HCT116 (cell line): Measurements from ENCODE around the gene SAE1. TPM values are rescaled to one million over a fixed set of nuclear protein-coding genes. Genes with fewer than 3 reads are reported as not detected.

Source experiments
- ATAC-seq: fragments of 200-7000 bp; cut with Tn5 transposase; 2 replicates; pipeline ENCODE4 v1.9.1; 2020; ENCODE audit warnings: mild to moderate bottlenecking, moderate library complexity
- BruUV-seq: library from RNA; stranded (reverse); fragments of 400-500 nt; replicated peaks from 2 replicates; lab custom pipeline; 2021; lab: Mats Ljungman, UMichigan
- CTCF ChIA-PET: fragments of 300-600 bp; sonication (Branson Sonifier 250); formaldehyde crosslinking; loops from one replicate; lab custom pipeline; 2021; ENCODE audit warnings: antibody characterized with exemption; lab: Charles Lee
- POLR2A ChIA-PET: fragments of 300-600, 350-600 bp; sonication (Branson Sonifier 250); formaldehyde crosslinking; loops from one replicate; lab custom pipeline; 2021; ENCODE audit warnings: antibody characterized with exemption; lab: Charles Lee
- RAD21 ChIA-PET, 2 experiments: fragments of 300-600 bp; sonication (Branson Sonifier 250); formaldehyde crosslinking; loops; one replicate each; lab custom pipeline; 2023; ENCODE audit warnings: low total read pairs in 2 of 2; ENCODE audit not compliant: uncharacterized antibody in 2 of 2, unreplicated experiment in 2 of 2, low non-redundant PET in 1 of 2; lab: Charles Lee
- DNase-seq: peaks from one replicate; pipeline ENCODE4 v3.0.0-alpha.2; 2010; ENCODE audit warnings: low read depth, low spot score
- H2AFZ ChIP-seq: fragments of 200-600 bp; shearing (Covaris generic), sonication (generic); 2 replicates; pipeline ENCODE4 v1.6.1; 2017; ENCODE audit warnings: low read depth, mixed run types, mixed read lengths, antibody characterized with exemption, low read length; ENCODE audit not compliant: poor library complexity, severe bottlenecking
- H3K27ac ChIP-seq: 2 replicates; pipeline ENCODE4 v1.5.1; 2012; ENCODE audit warnings: low read depth, low read length
- H3K27me3 ChIP-seq: fragments of 200-600 bp; sonication (generic); 2 replicates; pipeline ENCODE4 v1.6.1; 2016; ENCODE audit warnings: mixed run types, low read length, mixed read lengths; ENCODE audit not compliant: insufficient read depth
- H3K36me3 ChIP-seq, 2 experiments: fragments of 200-500 bp in 1 of 2; fragments of 200-600 bp in 1 of 2; sonication (Bioruptor generic) in 1 of 2; sonication (generic) in 1 of 2; 2 replicates each; pipeline versions ENCODE4 v1.5.1 to v1.6.1; 2014 to 2016; ENCODE audit warnings: low read length in 2 of 2, inconsistent platforms in 1 of 2, mixed read lengths in 1 of 2, mixed run types in 1 of 2; ENCODE audit not compliant: insufficient read depth in 2 of 2, control insufficient read depth in 1 of 2
- H3K4me1 ChIP-seq, 2 experiments: fragments of 200-600 bp in 1 of 2; sonication (generic) in 1 of 2; 2 replicates each; pipeline versions ENCODE4 v1.5.1 to v1.6.1; 2012 to 2017; ENCODE audit warnings: low read length in 2 of 2, inconsistent platforms in 1 of 2, mild to moderate bottlenecking in 1 of 2, mixed read lengths in 1 of 2, mixed run types in 1 of 2, moderate library complexity in 1 of 2; ENCODE audit not compliant: insufficient read depth in 2 of 2, control insufficient read depth in 1 of 2
- H3K4me2 ChIP-seq: fragments of 200-600 bp; sonication (generic); 2 replicates; pipeline ENCODE4 v1.6.1; 2017; ENCODE audit warnings: mixed run types, low read length, mixed read lengths
- H3K4me3 ChIP-seq, 2 experiments: fragments of 200-600 bp in 1 of 2; sonication (generic) in 1 of 2; replicated peaks in 1 of 2; 2 replicates each; pipeline ENCODE4 v1.5.1; 2011 to 2016; ENCODE audit warnings: low read length in 2 of 2, control low read depth in 1 of 2, low read depth in 1 of 2, mild to moderate bottlenecking in 1 of 2, mixed read lengths in 1 of 2, mixed run types in 1 of 2
- H3K79me2 ChIP-seq: fragments of 200-600 bp; sonication (generic); 2 replicates; pipeline ENCODE4 v1.6.1; 2017; ENCODE audit warnings: mild to moderate bottlenecking, mixed run types, low read length, moderate library complexity, mixed read lengths; ENCODE audit not compliant: insufficient read depth
- H3K9ac ChIP-seq: fragments of 200-600 bp; sonication (generic); 2 replicates; pipeline ENCODE4 v1.6.1; 2016; ENCODE audit warnings: low read length, mixed read lengths
- H3K9me2 ChIP-seq: fragments of 200-600 bp; sonication (generic), shearing (Covaris generic); 2 replicates; pipeline ENCODE4 v1.6.1; 2017; ENCODE audit warnings: mixed run types, mild to moderate bottlenecking, moderate library complexity; ENCODE audit not compliant: insufficient read depth
- H3K9me3 ChIP-seq, 2 experiments: fragments of 200-500 bp in 1 of 2; fragments of 200-600 bp in 1 of 2; sonication (Bioruptor generic) in 1 of 2; sonication (generic) in 1 of 2; 2 replicates each; pipeline ENCODE4 v1.6.1; 2014 to 2017; ENCODE audit warnings: low read length in 2 of 2, mixed read lengths in 2 of 2, inconsistent platforms in 1 of 2, low read depth in 1 of 2, mild to moderate bottlenecking in 1 of 2, mixed run types in 1 of 2, moderate library complexity in 1 of 2; ENCODE audit not compliant: control insufficient read depth in 1 of 2, insufficient read depth in 1 of 2
- H4K20me1 ChIP-seq: fragments of 200-600 bp; sonication (generic), shearing (Covaris generic); 2 replicates; pipeline ENCODE4 v1.6.1; 2017; ENCODE audit warnings: mixed run types, mild to moderate bottlenecking, moderate library complexity; ENCODE audit not compliant: insufficient read depth
- CBX3 ChIP-seq: IDR thresholded peaks from 2 replicates; pipeline ENCODE4 v1.6.1; 2012; ENCODE audit warnings: low read depth
- CTCF ChIP-seq, 3 experiments: fragments of 200-600 bp in 1 of 3; sonication (generic) in 1 of 3; IDR thresholded peaks in 2 of 3; conservative IDR thresholded peaks in 1 of 3; 2 replicates each; pipeline ENCODE4 v1.5.1; 2012 to 2017; ENCODE audit warnings: low read depth in 2 of 3, low read length in 2 of 3, antibody characterized with exemption in 1 of 3, borderline replicate concordance in 1 of 3, control low read depth in 1 of 3, mild to moderate bottlenecking in 1 of 3, mixed read lengths in 1 of 3, mixed run types in 1 of 3, moderate library complexity in 1 of 3; ENCODE audit not compliant: insufficient read depth in 1 of 3
- ELF1 ChIP-seq: IDR thresholded peaks from 2 replicates; pipeline ENCODE4 v1.6.1; 2012; ENCODE audit warnings: low read depth, borderline replicate concordance
- EZH2 ChIP-seq: fragments of 200-600 bp; sonication (generic); IDR thresholded peaks from 2 replicates; pipeline ENCODE4 v1.6.1; 2017; ENCODE audit warnings: antibody characterized with exemption, mixed run types
- EZH2phosphoT487 ChIP-seq: fragments of 200-600 bp; IDR thresholded peaks from 2 replicates; pipeline ENCODE4 v1.6.1; 2018; ENCODE audit warnings: antibody characterized with exemption, borderline replicate concordance
- FOSL1 ChIP-seq: IDR thresholded peaks from 2 replicates; pipeline ENCODE4 v1.6.1; 2012; ENCODE audit warnings: low read depth
- JUND ChIP-seq: IDR thresholded peaks from 2 replicates; pipeline ENCODE4 v1.6.1; 2012
- MAX ChIP-seq: IDR thresholded peaks from 2 replicates; pipeline ENCODE4 v1.6.1; 2012
- POLR2A ChIP-seq: IDR thresholded peaks from 2 replicates; pipeline ENCODE4 v1.7.0; 2011; ENCODE audit warnings: borderline replicate concordance; ENCODE audit not compliant: insufficient read depth, insufficient read length; ENCODE audit errors: extremely low read depth
- POLR2AphosphoS5 ChIP-seq: IDR thresholded peaks from 2 replicates; pipeline ENCODE4 v1.6.1; 2011; ENCODE audit warnings: mild to moderate bottlenecking, low read depth, low read length, moderate library complexity
- SRF ChIP-seq: IDR thresholded peaks from 2 replicates; pipeline ENCODE4 v1.6.1; 2012; ENCODE audit warnings: low read depth
- YY1 ChIP-seq: IDR thresholded peaks from 2 replicates; pipeline ENCODE4 v1.6.1; 2011; ENCODE audit warnings: low read length, low read depth, moderate library complexity, mild to moderate bottlenecking; ENCODE audit not compliant: insufficient replicate concordance; ENCODE audit errors: extremely low read depth
- ZFX ChIP-seq: fragments of 450-650 bp; IDR thresholded peaks from 2 replicates; pipeline ENCODE4 v1.6.1; 2017
- ZNF274 ChIP-seq: fragments of 200-500 bp; sonication (Bioruptor generic); IDR thresholded peaks from 2 replicates; pipeline ENCODE4 v1.6.1; 2014; ENCODE audit warnings: mild to moderate bottlenecking, low read depth, low read length, inconsistent platforms
- intact Hi-C: fragments of 100-400 bp; cut with micrococcal nuclease; formaldehyde crosslinking; loops from 2 replicates; pipeline ENCODE4 v1.10.0; 2022
- total RNA-seq: library from RNA; stranded (reverse); gene quantifications from one replicate; pipeline ENCODE4 v1.2.1, GENCODE V29; 2021; ENCODE audit not compliant: unreplicated experiment

SAE1 gene
- total RNA-seq, 1 experiment from 2014 or later = 213 TPM

- TF ChIP-seq EZH2phosphoT487 (no peak), SRF (peak; percentile 88), POLR2AphosphoS5 (peak; percentile 87), ZFX (peak; percentile 40; the same call in 1 of the 2 replicates), ZNF274 (no peak), MAX (peak; percentile 98), EZH2 (no peak)
- TF ChIP-seq, all 23 proteins: peak for 12
These were observed at the start of gene SAE1 (continued) for GRCh38 chr19:47130589-47131227.

GRCh38 chr19:47081095-47081494 is 49.5 kb upstream of the SAE1 start:
- Histone ChIP-seq H4K20me1 (no peaks in the 10 kb centered on the region), H3K36me3 (peaks cover 34 to 48% of the 10 kb centered on the region in 2 experiments), H3K9me2 (no peaks in the 10 kb centered on the region), H3K27ac (no peak overlapping the region), H3K9me3 (no peaks in the 10 kb centered on the region), H3K4me1 (peaks cover 0 to 18% of the 10 kb centered on the region in 2 experiments; a peak in 3 of 4 replicates), H3K4me2 (no peak overlapping the region), H3K9ac (no peak overlapping the region), H2AFZ (no peak overlapping the region), H3K79me2 (no peaks in the 10 kb centered on the region), H3K27me3 (no peaks in the 10 kb centered on the region), H3K4me3 (no peak overlapping the region)
- intact Hi-C loops = no loop called here
- ChIA-PET CTCF (no interaction called here), RAD21 (interaction anchor here in 1 of 2 experiments (1.1 kb wide), 1 partner anchor 32 kb away, joined by 3 read pairs; the partner anchor contains the start of gene ZC3H4), POLR2A (interaction anchor here (1.3 to 3.7 kb wide), 2 partner anchors 32 to 163 kb away, joined by 3 to 13 read pairs; partner anchors contain the start of gene ZC3H4)
- no peak for DNase-seq
- BruUV-seq = no TSS peak
- TF ChIP-seq ELF1 (no peak), CBX3 (no peak), POLR2A (no peak), ZFX (no peak), FOSL1 (no peak), ZNF274 (no peak), JUND (no peak), CTCF (IDR thresholded peaks at IDR 0.05 in 2 of 3, conservative IDR thresholded peaks at IDR 0.05 in 1 of 3; ENCODE audit: borderline replicate concordance in 1 of 3, insufficient read depth in 1 of 3, low read depth in 2 of 3, low read length in 2 of 3) (no peak), SRF (no peak), POLR2AphosphoS5 (no peak), YY1 (no peak)
- no peak for ATAC-seq
